Measurements from ENCODE around the gene CTDSPL.

CTDSPL gene

GRCh38 chr3:37888421-37888820 is 26.7 kb downstream of the CTDSPL start:
- no peak for DNase-seq (ENCODE audit: low read depth in 2 of 3, low spot score in 1 of 3)

GRCh38 chr3:37890522-37890921 is 28.8 kb downstream of the CTDSPL start:
- no peak for DNase-seq (ENCODE audit: low read depth in 2 of 3, low spot score in 1 of 3)

- DNase-seq (ENCODE audit: low read depth in 2 of 3, low spot score in 1 of 3), result no peak
Observed at GRCh38 chr3:37891227-37891626, 29.5 kb downstream of the CTDSPL start.

- no peak for DNase-seq (ENCODE audit: low read depth in 2 of 3, low spot score in 1 of 3)
Observed at GRCh38 chr3:37892927-37893600, 31.4 kb downstream of the CTDSPL start.

GRCh38 chr3:37896827-37897226 is 35.1 kb downstream of the CTDSPL start:
- no peak for DNase-seq (ENCODE audit: low read depth in 2 of 3, low spot score in 1 of 3)

GRCh38 chr3:37897763-37898162 is 36.1 kb downstream of the CTDSPL start:
- DNase-seq (ENCODE audit: low read depth in 2 of 3, low spot score in 1 of 3), result no peak

- no peak for DNase-seq (ENCODE audit: low read depth in 2 of 3, low spot score in 1 of 3)
Observed at GRCh38 chr3:37898424-37898823, 36.7 kb downstream of the CTDSPL start.

- DNase-seq (ENCODE audit: low read depth in 2 of 3, low spot score in 1 of 3), result no peak
Observed at GRCh38 chr3:37899101-37899707, 37.5 kb downstream of the CTDSPL start.

GRCh38 chr3:37899711-37900306 is 38.1 kb downstream of the CTDSPL start:
- DNase-seq (ENCODE audit: low read depth in 2 of 3, low spot score in 1 of 3), result no peak

- no peak for DNase-seq (ENCODE audit: low read depth in 2 of 3, low spot score in 1 of 3)
Observed at GRCh38 chr3:37901721-37902120, 40.0 kb downstream of the CTDSPL start.

GRCh38 chr3:37902674-37903073 is 41.0 kb downstream of the CTDSPL start:
- DNase-seq (ENCODE audit: low read depth in 2 of 3, low spot score in 1 of 3), result no peak

- no peak for DNase-seq (ENCODE audit: low read depth in 2 of 3, low spot score in 1 of 3)
Observed at GRCh38 chr3:37903320-37903719, 41.6 kb downstream of the CTDSPL start.

GRCh38 chr3:37903734-37904133 is 42.1 kb downstream of the CTDSPL start:
- DNase-seq (ENCODE audit: low read depth in 2 of 3, low spot score in 1 of 3), result no peak

GRCh38 chr3:37904601-37905000 is 42.9 kb downstream of the CTDSPL start:
- DNase-seq (ENCODE audit: low read depth in 2 of 3, low spot score in 1 of 3), result no peak

GRCh38 chr3:37905346-37905745 is 43.7 kb downstream of the CTDSPL start:
- no peak for DNase-seq (ENCODE audit: low read depth in 2 of 3, low spot score in 1 of 3)

- no peak for DNase-seq (ENCODE audit: low read depth in 2 of 3, low spot score in 1 of 3)
Observed at GRCh38 chr3:37905987-37906674, 44.5 kb downstream of the CTDSPL start.

- no peak for DNase-seq (ENCODE audit: low read depth in 2 of 3, low spot score in 1 of 3)
Observed at GRCh38 chr3:37906734-37907282, 45.1 kb downstream of the CTDSPL start.

GRCh38 chr3:37907371-37907770 is 45.7 kb downstream of the CTDSPL start:
- DNase-seq (ENCODE audit: low read depth in 2 of 3, low spot score in 1 of 3), result no peak

GRCh38 chr3:37907906-37908305 is 46.2 kb downstream of the CTDSPL start:
- no peak for DNase-seq (ENCODE audit: low read depth in 2 of 3, low spot score in 1 of 3)

GRCh38 chr3:37909067-37909911 is 47.6 kb downstream of the CTDSPL start:
- DNase-seq (ENCODE audit: low read depth in 2 of 3, low spot score in 1 of 3), result no peak
